Activated B cell treated with CpG ODN at 0.5 μM for 24 hours (primary cell): ENCODE measurements around the gene SUCLG1. TPM values are rescaled to one million over a fixed set of nuclear protein-coding genes. Genes with fewer than 3 reads are reported as not detected.

Experiments
- ATAC-seq: fragments of 200-7000 bp; cut with Tn5 transposase; one replicate; pipeline ENCODE4 v1.10.0; 2021; ENCODE audit warnings: low read depth, mild to moderate bottlenecking, moderate library complexity
- CTCF ChIA-PET: fragments of 350-600 bp; sonication (Branson Sonifier 250); formaldehyde crosslinking; loops from one replicate; lab custom pipeline; 2021; ENCODE audit warnings: antibody characterized with exemption; lab: Charles Lee
- POLR2A ChIA-PET: fragments of 350-600 bp; sonication (Branson Sonifier 250); formaldehyde crosslinking; loops from one replicate; lab custom pipeline; 2021; ENCODE audit warnings: antibody characterized with exemption; lab: Charles Lee
- DNase-seq: peaks from one replicate; pipeline ENCODE4 v3.0.0; 2022
- H3K27ac Mint-ChIP-seq: one replicate; pipeline ENCODE4 v1.8.0; 2020; ENCODE audit warnings: mixed read lengths
- H3K27me3 Mint-ChIP-seq: one replicate; pipeline ENCODE4 v1.8.0; 2021; ENCODE audit warnings: mixed read lengths
- H3K36me3 Mint-ChIP-seq: one replicate; pipeline ENCODE4 v1.8.0; 2021; ENCODE audit warnings: low read depth, mixed read lengths
- H3K4me1 Mint-ChIP-seq: one replicate; pipeline ENCODE4 v1.8.0; 2021; ENCODE audit warnings: mixed read lengths
- H3K4me3 Mint-ChIP-seq: one replicate; pipeline ENCODE4 v1.8.0; 2020; ENCODE audit warnings: mild to moderate bottlenecking, mixed read lengths
- H3K9me3 Mint-ChIP-seq: one replicate; pipeline ENCODE4 v1.8.0; 2020; ENCODE audit warnings: mixed read lengths
- intact Hi-C: fragments of 100-400 bp; cut with micrococcal nuclease; formaldehyde crosslinking; loops from one replicate; pipeline ENCODE4 v1.15.1; 2024
- total RNA-seq: library from RNA; stranded (reverse); gene quantifications from 2 replicates; pipeline ENCODE4 v1.2.3, GENCODE V29; 2022
- TF ChIP-seq, protein P1 (sequence below): fragments of 200-600 bp; IDR thresholded peaks from one replicate; pipeline ENCODE4 v1.8.0; 2022; ENCODE audit warnings: antibody characterized with exemption, mild to moderate bottlenecking

The SUCLG1 gene
- total RNA-seq, 1 donor from 2014 or later = 45.9 TPM

- DNase-seq = no peak
- no peaks in the 10 kb centered on the region for H3K9me3 Mint-ChIP-seq
- no peak overlapping the region for H3K27ac Mint-ChIP-seq
- peaks cover 2% of the 10 kb centered on the region for H3K4me1 Mint-ChIP-seq
- CTCF ChIA-PET = interaction anchor here (1.3 kb wide), 1 partner anchor 435 kb away, joined by 5 read pairs; no protein-coding TSS in a partner anchor
- TF ChIP-seq, protein P1, sequence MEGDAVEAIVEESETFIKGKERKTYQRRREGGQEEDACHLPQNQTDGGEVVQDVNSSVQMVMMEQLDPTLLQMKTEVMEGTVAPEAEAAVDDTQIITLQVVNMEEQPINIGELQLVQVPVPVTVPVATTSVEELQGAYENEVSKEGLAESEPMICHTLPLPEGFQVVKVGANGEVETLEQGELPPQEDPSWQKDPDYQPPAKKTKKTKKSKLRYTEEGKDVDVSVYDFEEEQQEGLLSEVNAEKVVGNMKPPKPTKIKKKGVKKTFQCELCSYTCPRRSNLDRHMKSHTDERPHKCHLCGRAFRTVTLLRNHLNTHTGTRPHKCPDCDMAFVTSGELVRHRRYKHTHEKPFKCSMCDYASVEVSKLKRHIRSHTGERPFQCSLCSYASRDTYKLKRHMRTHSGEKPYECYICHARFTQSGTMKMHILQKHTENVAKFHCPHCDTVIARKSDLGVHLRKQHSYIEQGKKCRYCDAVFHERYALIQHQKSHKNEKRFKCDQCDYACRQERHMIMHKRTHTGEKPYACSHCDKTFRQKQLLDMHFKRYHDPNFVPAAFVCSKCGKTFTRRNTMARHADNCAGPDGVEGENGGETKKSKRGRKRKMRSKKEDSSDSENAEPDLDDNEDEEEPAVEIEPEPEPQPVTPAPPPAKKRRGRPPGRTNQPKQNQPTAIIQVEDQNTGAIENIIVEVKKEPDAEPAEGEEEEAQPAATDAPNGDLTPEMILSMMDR = no peak
- H3K4me3 Mint-ChIP-seq = no peak overlapping the region
- no peaks in the 10 kb centered on the region for H3K36me3 Mint-ChIP-seq
- ATAC-seq = no peak
- POLR2A ChIA-PET = no interaction called here
- intact Hi-C loops = no loop called here
- H3K27me3 Mint-ChIP-seq = no peaks in the 10 kb centered on the region
These were observed 32.2 kb upstream of the SUCLG1 start for GRCh38 chr2:84491256-84491655.

DNA sequence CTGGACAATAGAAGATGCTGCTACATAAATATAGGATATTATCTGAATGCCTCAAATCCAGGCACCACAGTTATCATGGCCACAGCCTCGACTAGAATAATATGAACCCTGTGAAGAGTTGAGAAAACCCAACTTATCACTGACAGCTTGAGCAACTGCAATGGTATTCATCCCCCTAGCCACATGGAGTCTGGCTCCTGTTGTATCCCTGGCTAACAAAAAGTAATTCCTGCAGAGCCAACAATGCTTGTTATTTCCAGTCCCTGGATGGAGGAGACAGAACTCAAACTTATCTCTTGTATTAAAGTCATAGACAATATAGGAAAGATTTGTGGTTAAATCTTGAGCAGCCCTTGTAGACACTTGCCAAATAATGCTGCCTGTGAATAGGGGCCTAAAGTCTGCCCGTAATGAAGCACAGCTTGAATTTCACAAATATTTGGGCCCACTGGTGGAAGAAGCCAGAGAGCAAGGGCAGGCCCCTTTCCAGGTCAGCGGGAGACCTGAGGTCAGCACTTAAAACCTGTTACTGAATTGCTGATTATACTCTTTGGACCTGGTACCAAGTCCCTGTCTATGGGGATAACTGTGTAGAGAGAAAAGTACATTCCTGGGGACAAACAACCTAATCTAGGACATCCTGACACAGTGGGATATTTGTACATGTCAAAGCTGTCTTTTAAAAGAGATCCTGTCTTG is 28.4 kb upstream of the SUCLG1 start:
- Mint-ChIP-seq H3K4me1 (no peaks in the 10 kb centered on the region), H3K9me3 (no peaks in the 10 kb centered on the region), H3K27me3 (no peaks in the 10 kb centered on the region), H3K36me3 (no peaks in the 10 kb centered on the region), H3K4me3 (no peak overlapping the region), H3K27ac (no peak overlapping the region)
- POLR2A ChIA-PET = no interaction called here
- intact Hi-C loops = no loop called here
- no peak for ATAC-seq
- DNase-seq = no peak
- CTCF ChIA-PET = no interaction called here
- TF ChIP-seq, protein P1 = no peak

DNA sequence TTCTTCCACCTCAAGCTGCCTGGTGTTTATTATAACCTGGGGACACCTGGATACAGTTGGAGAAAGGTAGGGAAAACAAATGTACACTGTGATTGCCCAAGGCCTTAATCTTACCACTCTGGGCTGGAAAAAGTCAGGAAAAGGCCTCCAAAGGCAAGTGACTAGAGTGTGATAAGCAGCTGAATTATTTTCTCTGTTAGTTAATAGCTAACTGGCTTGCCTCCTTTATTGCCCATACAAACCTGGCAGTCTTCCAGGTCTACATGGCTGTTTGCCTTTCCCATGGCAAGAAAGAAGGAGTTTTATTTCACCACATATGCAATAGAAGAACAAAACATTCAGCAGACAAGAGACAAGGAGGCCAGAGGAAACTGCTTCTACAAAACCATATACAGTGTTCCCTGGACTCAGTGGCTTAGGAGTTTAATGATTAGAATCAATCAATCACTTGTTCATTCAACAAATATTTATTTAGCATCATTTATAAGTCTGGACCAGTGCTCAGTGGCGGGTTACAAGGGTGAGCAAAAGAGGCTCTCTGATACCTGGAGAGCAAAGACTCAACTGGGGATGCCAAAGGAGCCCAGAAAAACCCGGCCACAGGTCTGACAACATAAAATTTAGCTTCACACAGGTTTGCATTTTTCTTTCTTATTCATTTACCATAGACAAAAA is 27.5 kb upstream of the SUCLG1 start:
- CTCF ChIA-PET = no interaction called here

DNA sequence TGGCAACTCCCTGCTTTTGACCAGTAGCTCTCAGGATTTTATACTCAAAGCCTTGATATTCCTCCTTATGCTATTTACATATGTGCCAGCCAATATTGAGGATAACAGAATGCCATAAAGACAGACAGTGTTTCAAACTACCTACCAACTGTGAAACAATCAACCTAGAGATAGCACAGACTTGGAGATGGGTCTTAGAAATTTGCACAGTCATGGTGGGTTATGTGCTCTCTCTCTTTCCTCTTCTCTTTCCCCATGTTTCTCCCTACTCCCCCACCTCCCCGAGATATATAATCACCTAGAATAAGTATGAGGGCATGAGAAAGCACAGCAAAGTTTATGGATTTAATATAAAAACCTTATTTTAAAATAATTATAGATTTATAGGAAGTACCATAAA is 24.2 kb upstream of the SUCLG1 start:
- TF ChIP-seq, protein P1 = no peak
- no peak overlapping the region for H3K27ac Mint-ChIP-seq
- ATAC-seq = no peak
- POLR2A ChIA-PET = no interaction called here
- intact Hi-C loops = no loop called here
- H3K36me3 Mint-ChIP-seq = no peaks in the 10 kb centered on the region
- no peaks in the 10 kb centered on the region for H3K9me3 Mint-ChIP-seq
- H3K4me3 Mint-ChIP-seq = no peak overlapping the region
- no peaks in the 10 kb centered on the region for H3K27me3 Mint-ChIP-seq
- no peaks in the 10 kb centered on the region for H3K4me1 Mint-ChIP-seq
- CTCF ChIA-PET = interaction anchor here (1.1 kb wide), 1 partner anchor 443 kb away, joined by 3 read pairs; no protein-coding TSS in a partner anchor
- no peak for DNase-seq

More for the DNA sequence above, 27.5 kb upstream of the SUCLG1 start:
- POLR2A ChIA-PET = no interaction called here
- ATAC-seq (no peak), DNase-seq (no peak)
- H3K4me3 Mint-ChIP-seq = no peak overlapping the region
- TF ChIP-seq, protein P1 = no peak
- intact Hi-C loops = no loop called here
- H3K9me3 Mint-ChIP-seq = no peaks in the 10 kb centered on the region
- H3K27me3 Mint-ChIP-seq = no peaks in the 10 kb centered on the region
- no peaks in the 10 kb centered on the region for H3K4me1 Mint-ChIP-seq
- H3K36me3 Mint-ChIP-seq = no peaks in the 10 kb centered on the region
- H3K27ac Mint-ChIP-seq = no peak overlapping the region

GRCh38 chr2:84482603-84483002 is 23.5 kb upstream of the SUCLG1 start:
- no peak overlapping the region for H3K4me3 Mint-ChIP-seq
- ATAC-seq (no peak), DNase-seq (no peak)
- ChIA-PET POLR2A (no interaction called here), CTCF (no interaction called here)
- H3K36me3 Mint-ChIP-seq = peaks cover 3% of the 10 kb centered on the region
- TF ChIP-seq, protein P1 = no peak
- H3K27me3 Mint-ChIP-seq = no peaks in the 10 kb centered on the region
- intact Hi-C loops = no loop called here
- no peak overlapping the region for H3K27ac Mint-ChIP-seq
- H3K9me3 Mint-ChIP-seq = peaks cover 2% of the 10 kb centered on the region
- H3K4me1 Mint-ChIP-seq = no peaks in the 10 kb centered on the region
